ENCODE data around the gene ACAP3. TPM values are rescaled to one million over a fixed set of nuclear protein-coding genes. Genes with fewer than 3 reads are reported as not detected.

Gene ACAP3
- total RNA-seq, 3 donors from 2014 or later = 19.7 to 33.4 (median 26.9) TPM

DNA sequence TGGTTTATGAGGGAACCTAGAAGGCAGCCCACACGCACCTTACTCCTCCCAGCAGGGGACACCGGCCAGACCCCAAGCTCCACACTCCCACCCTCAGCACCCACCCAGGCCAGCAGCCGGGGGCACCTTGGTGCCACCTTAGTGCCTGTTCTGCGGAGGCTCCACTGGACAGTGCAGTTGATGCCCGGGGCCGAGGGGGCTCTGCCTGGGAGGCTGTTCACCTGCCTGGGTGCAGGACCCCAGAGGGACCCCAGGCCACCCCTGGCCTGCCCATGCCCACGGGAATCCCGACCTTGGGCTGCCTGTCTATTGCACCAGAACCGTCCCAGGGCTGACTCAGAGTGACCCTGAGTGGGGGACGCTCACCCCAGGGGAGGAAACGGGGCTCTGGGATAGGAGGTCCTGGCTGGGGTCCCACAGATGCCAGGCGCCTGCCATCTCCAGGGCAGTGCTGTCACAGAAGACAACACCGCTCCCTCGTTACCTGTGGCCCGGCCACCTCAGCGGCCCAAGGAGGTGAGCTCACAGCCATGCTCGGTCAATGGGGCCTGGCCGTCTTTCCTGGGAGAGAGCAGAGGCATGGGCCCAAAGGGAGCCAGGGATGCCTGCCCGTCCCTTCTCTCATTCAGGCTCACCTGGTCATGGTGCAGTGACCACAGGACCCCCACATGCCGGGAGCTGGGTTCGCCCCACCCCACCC lies 26.8 kb downstream of the ACAP3 start:
- Histone ChIP-seq H3K27ac (no peak overlapping the region), H3K27me3 (peaks cover 0 to 16% of the 10 kb centered on the region in 2 donors), H3K4me1 (no peaks in the 10 kb centered on the region), H3K4me3 (no peak overlapping the region), H3K36me3 (no peaks in the 10 kb centered on the region), H3K9me3 (no peaks in the 10 kb centered on the region)
- TF ChIP-seq POLR2AphosphoS5 (IDR thresholded peaks at IDR 0.05) (no peak), POLR2A (IDR thresholded peaks at IDR 0.05) (no peak)
- TF ChIP-seq, protein P1, sequence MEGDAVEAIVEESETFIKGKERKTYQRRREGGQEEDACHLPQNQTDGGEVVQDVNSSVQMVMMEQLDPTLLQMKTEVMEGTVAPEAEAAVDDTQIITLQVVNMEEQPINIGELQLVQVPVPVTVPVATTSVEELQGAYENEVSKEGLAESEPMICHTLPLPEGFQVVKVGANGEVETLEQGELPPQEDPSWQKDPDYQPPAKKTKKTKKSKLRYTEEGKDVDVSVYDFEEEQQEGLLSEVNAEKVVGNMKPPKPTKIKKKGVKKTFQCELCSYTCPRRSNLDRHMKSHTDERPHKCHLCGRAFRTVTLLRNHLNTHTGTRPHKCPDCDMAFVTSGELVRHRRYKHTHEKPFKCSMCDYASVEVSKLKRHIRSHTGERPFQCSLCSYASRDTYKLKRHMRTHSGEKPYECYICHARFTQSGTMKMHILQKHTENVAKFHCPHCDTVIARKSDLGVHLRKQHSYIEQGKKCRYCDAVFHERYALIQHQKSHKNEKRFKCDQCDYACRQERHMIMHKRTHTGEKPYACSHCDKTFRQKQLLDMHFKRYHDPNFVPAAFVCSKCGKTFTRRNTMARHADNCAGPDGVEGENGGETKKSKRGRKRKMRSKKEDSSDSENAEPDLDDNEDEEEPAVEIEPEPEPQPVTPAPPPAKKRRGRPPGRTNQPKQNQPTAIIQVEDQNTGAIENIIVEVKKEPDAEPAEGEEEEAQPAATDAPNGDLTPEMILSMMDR (IDR thresholded peaks at IDR 0.05) = no peak
- intact Hi-C loops (cut with DNase I; ENCODE audit: low total_unique reads) = no loop called here
- no peak for DNase-seq (ENCODE audit: low spot score in 2 of 2)

DNA sequence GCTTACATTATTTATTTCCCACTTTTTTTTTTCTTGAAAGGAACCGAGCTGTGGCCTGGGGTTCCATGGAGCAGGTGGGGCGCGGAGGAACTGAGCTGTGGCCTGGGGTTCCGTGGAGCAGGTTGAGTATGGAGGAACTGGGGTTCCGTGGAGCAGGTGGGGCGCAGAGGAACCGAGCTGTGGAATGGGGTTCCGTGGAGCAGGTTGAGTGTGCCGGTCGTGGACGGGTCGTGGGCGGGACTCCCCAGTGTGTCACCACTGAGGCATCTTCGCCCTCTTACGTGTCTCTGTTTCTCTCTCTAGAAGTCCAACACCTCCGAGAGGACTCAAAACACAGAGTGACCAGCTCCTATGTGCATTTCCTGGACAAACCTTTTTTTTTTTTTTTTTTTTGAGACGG lies 28.7 kb downstream of the ACAP3 start:
- H3K4me1 ChIP-seq = no peaks in the 10 kb centered on the region
- no peak overlapping the region for H3K27ac ChIP-seq
- H3K4me3 ChIP-seq = no peak overlapping the region
- no peak for TF ChIP-seq POLR2A (IDR thresholded peaks at IDR 0.05)
- TF ChIP-seq, protein P1 (IDR thresholded peaks at IDR 0.05) = no peak
- no peak for TF ChIP-seq POLR2AphosphoS5 (IDR thresholded peaks at IDR 0.05)
- no peaks in the 10 kb centered on the region for H3K9me3 ChIP-seq
- H3K27me3 ChIP-seq = no peaks in the 10 kb centered on the region
- intact Hi-C loops (cut with DNase I; ENCODE audit: low total_unique reads) = no loop called here
- H3K36me3 ChIP-seq = no peaks in the 10 kb centered on the region
- no peak for DNase-seq (ENCODE audit: low spot score in 2 of 2)

DNA sequence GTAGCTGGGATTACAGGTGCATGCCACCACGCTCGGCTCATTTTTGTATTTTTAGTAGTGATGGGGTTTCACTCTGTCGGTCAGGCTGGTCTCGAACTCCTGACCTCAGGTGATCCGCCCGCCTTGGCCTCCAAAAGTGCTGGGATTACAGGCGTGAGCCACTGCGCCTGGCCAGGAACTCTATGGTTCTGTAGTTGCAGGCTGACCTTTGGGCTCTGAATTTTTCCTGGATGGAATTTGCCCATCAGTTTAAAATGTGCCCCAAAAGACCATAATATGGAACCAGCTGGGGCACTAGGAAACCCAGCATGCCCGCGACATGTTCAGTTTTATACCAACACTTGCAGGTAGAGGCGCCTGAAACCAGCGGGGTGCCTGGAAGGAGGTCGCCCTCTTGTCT lies 29.1 kb downstream of the ACAP3 start:
- Histone ChIP-seq H3K27ac (no peak overlapping the region), H3K4me3 (no peak overlapping the region), H3K9me3 (no peaks in the 10 kb centered on the region), H3K36me3 (no peaks in the 10 kb centered on the region), H3K4me1 (no peaks in the 10 kb centered on the region), H3K27me3 (no peaks in the 10 kb centered on the region)
- intact Hi-C loops (cut with DNase I; ENCODE audit: low total_unique reads) = no loop called here
- no peak for DNase-seq (ENCODE audit: low spot score in 2 of 2)
- TF ChIP-seq, protein P1 (IDR thresholded peaks at IDR 0.05) = no peak
- TF ChIP-seq POLR2AphosphoS5 (IDR thresholded peaks at IDR 0.05) = no peak
- no peak for TF ChIP-seq POLR2A (IDR thresholded peaks at IDR 0.05)

DNA sequence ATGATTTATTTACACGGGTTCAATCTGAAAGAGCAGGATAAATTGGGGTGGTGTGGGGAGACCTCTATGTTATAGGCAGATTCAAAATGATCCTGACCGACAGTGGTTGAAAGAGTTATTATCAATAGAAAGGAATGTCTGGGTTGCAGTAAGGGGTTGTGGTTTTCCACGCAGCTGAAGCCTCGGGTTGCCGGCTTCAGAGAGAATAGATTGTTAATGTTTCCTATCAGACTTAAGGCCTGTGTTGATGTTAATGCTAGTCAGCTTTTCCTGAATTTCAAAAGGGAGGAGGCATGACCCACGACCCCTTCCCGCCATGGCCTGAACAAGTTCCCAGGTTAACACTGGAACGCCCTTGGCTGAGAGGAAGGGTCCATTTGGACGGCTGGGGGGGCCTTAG lies 31.9 kb downstream of the ACAP3 start:
- H3K4me3 ChIP-seq = no peak overlapping the region
- no peaks in the 10 kb centered on the region for H3K9me3 ChIP-seq
- H3K27ac ChIP-seq = no peak overlapping the region
- intact Hi-C loops (cut with DNase I; ENCODE audit: low total_unique reads) = no loop called here
- TF ChIP-seq POLR2AphosphoS5 (IDR thresholded peaks at IDR 0.05) (no peak), POLR2A (IDR thresholded peaks at IDR 0.05) (no peak)
- TF ChIP-seq, protein P1 (IDR thresholded peaks at IDR 0.05) = no peak
- no peaks in the 10 kb centered on the region for H3K27me3 ChIP-seq
- H3K36me3 ChIP-seq = no peaks in the 10 kb centered on the region
- H3K4me1 ChIP-seq = peaks cover 9 to 16% of the 10 kb centered on the region in 2 donors
- no peak for DNase-seq (ENCODE audit: low spot score in 2 of 2)

DNA sequence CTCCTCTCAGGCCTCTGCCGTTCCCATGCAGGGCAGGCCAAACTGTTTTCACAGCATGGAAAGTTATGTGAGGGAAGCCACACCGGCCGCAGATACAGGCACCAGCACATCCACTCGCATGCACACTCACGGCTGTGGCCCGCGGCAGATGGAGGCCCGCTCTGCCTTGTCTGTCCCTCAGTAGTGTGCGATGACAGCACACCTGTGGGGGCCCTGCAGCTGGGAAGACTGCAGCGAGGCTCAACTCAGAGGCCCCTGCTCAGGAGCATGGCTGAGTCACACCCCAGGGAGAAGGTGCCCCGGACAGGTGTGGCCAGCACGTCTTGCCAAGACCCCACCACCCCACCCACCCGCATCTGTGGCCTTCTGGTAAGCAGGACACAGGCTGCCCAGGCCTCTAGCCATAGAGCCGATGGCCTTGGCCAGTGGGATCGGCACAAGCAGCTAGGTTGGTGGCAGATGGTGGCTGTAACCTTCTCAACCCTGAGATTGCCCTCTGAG lies 32.7 kb downstream of the ACAP3 start:
- intact Hi-C loops (cut with DNase I; ENCODE audit: low total_unique reads) = no loop called here
- TF ChIP-seq POLR2A (IDR thresholded peaks at IDR 0.05) (no peak), POLR2AphosphoS5 (IDR thresholded peaks at IDR 0.05) (no peak)
- TF ChIP-seq, protein P1 (IDR thresholded peaks at IDR 0.05) = no peak
- Histone ChIP-seq H3K27ac (no peak overlapping the region), H3K36me3 (no peaks in the 10 kb centered on the region), H3K4me1 (peaks cover 13 to 22% of the 10 kb centered on the region in 2 donors), H3K9me3 (no peaks in the 10 kb centered on the region), H3K4me3 (peak overlapping the region in 2 of 3 donors; percentile 75 to 88), H3K27me3 (no peaks in the 10 kb centered on the region)
- DNase-seq (ENCODE audit: low spot score in 2 of 2) = no peak

Data from breast epithelium (tissue), 4 donors.